Muscle layer of colon (tissue), 2 donors: ENCODE measurements around the gene PIP5K1A.
A peak's percentile ranks its signal among the peaks of the same experiment; 100 is the strongest.

Source experiments
- H3K27ac ChIP-seq: one replicate; pipeline ENCODE4 v1.7.0; 2013; ENCODE audit warnings: low read depth, mild to moderate bottlenecking, low read length, moderate library complexity
- H3K27me3 ChIP-seq, 2 donors: one replicate each; pipeline ENCODE4 v1.7.0; 2013; ENCODE audit warnings: low read length in 2 of 2, mild to moderate bottlenecking in 2 of 2; ENCODE audit not compliant: insufficient read depth in 2 of 2, control insufficient read depth in 1 of 2
- H3K36me3 ChIP-seq: one replicate; pipeline ENCODE4 v1.7.0; 2013; ENCODE audit warnings: mild to moderate bottlenecking, low read length; ENCODE audit not compliant: insufficient read depth
- H3K4me1 ChIP-seq: one replicate; pipeline ENCODE4 v1.7.0; 2013; ENCODE audit warnings: mild to moderate bottlenecking, low read length; ENCODE audit not compliant: insufficient read depth
- H3K4me3 ChIP-seq, 2 donors: one replicate each; pipeline ENCODE4 v1.7.0; 2013; ENCODE audit warnings: low read length in 2 of 2, low read depth in 1 of 2, mild to moderate bottlenecking in 1 of 2, moderate library complexity in 1 of 2
- H3K9ac ChIP-seq: one replicate; pipeline ENCODE4 v1.7.0; 2013; ENCODE audit warnings: low read length
- H3K9me3 ChIP-seq: one replicate; pipeline ENCODE4 v1.7.0; 2013; ENCODE audit warnings: mild to moderate bottlenecking, low read length
- donor health status: abdominal sarcoma.
- donor health status: Adenocarcinoma of cecum.

The PIP5K1A gene

GRCh38 chr1:151284013-151284577, 85.7 kb downstream of the PIP5K1A start:
- Histone ChIP-seq H3K4me1 (peaks cover 13% of the 10 kb centered on the region), H3K9me3 (no peaks in the 10 kb centered on the region), H3K27ac (no peak overlapping the region), H3K36me3 (peaks cover 36% of the 10 kb centered on the region), H3K9ac (peak overlapping the region; percentile 78), H3K4me3 (peak overlapping the region in 1 of 2 donors; percentile 97), H3K27me3 (no peaks in the 10 kb centered on the region)

- H3K36me3 ChIP-seq = peaks cover 55% of the 10 kb centered on the region
- peaks cover 13% of the 10 kb centered on the region for H3K4me1 ChIP-seq
- no peaks in the 10 kb centered on the region for H3K27me3 ChIP-seq
- no peaks in the 10 kb centered on the region for H3K9me3 ChIP-seq
- H3K27ac ChIP-seq = no peak overlapping the region
- H3K9ac ChIP-seq = no peak overlapping the region
- no peak overlapping the region for H3K4me3 ChIP-seq
These were observed 88.4 kb downstream of the PIP5K1A start for GRCh38 chr1:151286619-151287340.

- H3K9me3 ChIP-seq = no peaks in the 10 kb centered on the region
- no peak overlapping the region for H3K9ac ChIP-seq
- no peak overlapping the region for H3K27ac ChIP-seq
- no peaks in the 10 kb centered on the region for H3K27me3 ChIP-seq
- H3K4me3 ChIP-seq = no peak overlapping the region
- H3K4me1 ChIP-seq = peaks cover 13% of the 10 kb centered on the region
- H3K36me3 ChIP-seq = peaks cover 55% of the 10 kb centered on the region
These were observed 89.0 kb downstream of the PIP5K1A start for GRCh38 chr1:151287341-151287699.

- Histone ChIP-seq H3K36me3 (peaks cover 60% of the 10 kb centered on the region), H3K4me1 (peaks cover 13% of the 10 kb centered on the region), H3K9me3 (no peaks in the 10 kb centered on the region), H3K9ac (no peak overlapping the region), H3K27ac (no peak overlapping the region), H3K4me3 (no peak overlapping the region), H3K27me3 (no peaks in the 10 kb centered on the region)
These were observed 89.6 kb downstream of the PIP5K1A start for GRCh38 chr1:151287767-151288500.

- peaks cover 65% of the 10 kb centered on the region for H3K36me3 ChIP-seq
- no peaks in the 10 kb centered on the region for H3K27me3 ChIP-seq
- H3K9me3 ChIP-seq = no peaks in the 10 kb centered on the region
- H3K4me1 ChIP-seq = peaks cover 7% of the 10 kb centered on the region
- H3K27ac ChIP-seq = no peak overlapping the region
- H3K4me3 ChIP-seq = no peak overlapping the region
- H3K9ac ChIP-seq = no peak overlapping the region
These were observed 90.2 kb downstream of the PIP5K1A start for GRCh38 chr1:151288502-151288901.

GRCh38 chr1:151289080-151289935, 91.0 kb downstream of the PIP5K1A start:
- H3K27ac ChIP-seq = no peak overlapping the region
- H3K4me3 ChIP-seq = no peak overlapping the region
- H3K9ac ChIP-seq = no peak overlapping the region
- H3K36me3 ChIP-seq = peaks cover 73% of the 10 kb centered on the region
- H3K4me1 ChIP-seq = no peaks in the 10 kb centered on the region
- no peaks in the 10 kb centered on the region for H3K9me3 ChIP-seq
- no peaks in the 10 kb centered on the region for H3K27me3 ChIP-seq

- Histone ChIP-seq H3K27me3 (no peaks in the 10 kb centered on the region), H3K9me3 (no peaks in the 10 kb centered on the region), H3K36me3 (peaks cover 82% of the 10 kb centered on the region), H3K4me1 (no peaks in the 10 kb centered on the region), H3K9ac (no peak overlapping the region), H3K4me3 (no peak overlapping the region), H3K27ac (no peak overlapping the region)
These were observed 91.8 kb downstream of the PIP5K1A start for GRCh38 chr1:151289991-151290708.

- Histone ChIP-seq H3K9me3 (no peaks in the 10 kb centered on the region), H3K9ac (no peak overlapping the region), H3K4me1 (no peaks in the 10 kb centered on the region), H3K27ac (no peak overlapping the region), H3K4me3 (no peak overlapping the region), H3K36me3 (peaks cover 86% of the 10 kb centered on the region), H3K27me3 (no peaks in the 10 kb centered on the region)
These were observed 92.5 kb downstream of the PIP5K1A start for GRCh38 chr1:151290709-151291303.

GRCh38 chr1:151292207-151293030, 94.1 kb downstream of the PIP5K1A start:
- H3K4me3 ChIP-seq = no peak overlapping the region
- peaks cover 79% of the 10 kb centered on the region for H3K36me3 ChIP-seq
- H3K27me3 ChIP-seq = no peaks in the 10 kb centered on the region
- H3K9me3 ChIP-seq = no peaks in the 10 kb centered on the region
- H3K4me1 ChIP-seq = no peaks in the 10 kb centered on the region
- no peak overlapping the region for H3K27ac ChIP-seq
- no peak overlapping the region for H3K9ac ChIP-seq

- no peak overlapping the region for H3K27ac ChIP-seq
- H3K36me3 ChIP-seq = peaks cover 78% of the 10 kb centered on the region
- no peaks in the 10 kb centered on the region for H3K27me3 ChIP-seq
- no peak overlapping the region for H3K9ac ChIP-seq
- no peak overlapping the region for H3K4me3 ChIP-seq
- H3K9me3 ChIP-seq = no peaks in the 10 kb centered on the region
- H3K4me1 ChIP-seq = no peaks in the 10 kb centered on the region
These were observed 94.7 kb downstream of the PIP5K1A start for GRCh38 chr1:151293093-151293492.
